SH-SY5Y (cell line): Measurements from ENCODE around the gene GPR148.

ENCODE experiments used
- GATA2 ChIP-seq: IDR thresholded peaks from 2 replicates; pipeline ENCODE4 v1.6.1; 2011; ENCODE audit warnings: mild to moderate bottlenecking, low read depth, low read length
- GATA3 ChIP-seq: IDR thresholded peaks from 2 replicates; pipeline ENCODE4 v1.6.1; 2011; ENCODE audit warnings: low read depth, mild to moderate bottlenecking, low read length, moderate library complexity

GRCh38 chr2:130769343-130769907 is 40.6 kb downstream of the GPR148 start:
- no peak for TF ChIP-seq GATA3
- TF ChIP-seq GATA2, result no peak
